Spleen (tissue), 7 donors: Measurements from ENCODE around the gene CPSF7.

Experiments used
- POLR2A ChIP-seq, 3 donors: fragments of 450-650 bp; IDR thresholded peaks; one replicate each; pipeline ENCODE4 v1.5.1; 2017; ENCODE audit warnings: antibody characterized with exemption in 3 of 3, mild to moderate bottlenecking in 1 of 3
- TF ChIP-seq, protein P1 (sequence below), 11 experiments: fragments of 200-600 bp in 7 of 11; fragments of 450-650 bp in 4 of 11; sonication (generic) in 4 of 11; IDR thresholded peaks in 8 of 11; conservative IDR thresholded peaks in 3 of 11; 1 replicate in 7 of 11; 2 replicates in 4 of 11; pipeline versions ENCODE4 v1.4.0 to v1.8.0; 2016 to 2021; ENCODE audit warnings: antibody characterized with exemption in 11 of 11, inconsistent platforms in 4 of 11, mild to moderate bottlenecking in 1 of 11
- donor health status: DM: no; HTN: no; CAD: no; lungs with moderate emphysema.
- donor health status: DM: no; HTN: no; CAD: no.
- donor health status: DM: no; HTN: no; CAD: no.

DNA sequence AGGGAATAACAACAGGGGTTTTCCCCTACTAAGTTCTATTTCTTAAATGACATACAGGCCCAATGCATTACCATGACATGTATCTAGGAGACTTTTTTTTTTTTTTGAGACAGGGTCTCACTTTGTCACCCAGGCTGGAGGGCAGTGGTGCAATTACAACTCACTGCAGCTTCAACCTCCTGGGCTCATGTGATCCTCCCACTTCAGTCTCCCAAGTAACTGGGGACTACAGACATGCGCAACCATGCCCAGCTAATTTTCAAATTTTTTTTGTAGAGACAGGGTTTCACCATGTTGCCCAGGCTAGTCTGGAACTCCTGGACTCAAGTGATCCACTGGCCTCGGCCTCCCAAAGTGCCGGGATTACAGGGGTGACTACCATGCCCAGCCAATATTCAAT lies 7.5 kb downstream of the CPSF7 start:
- TF ChIP-seq POLR2A (IDR thresholded peaks at IDR 0.05): no peak
- TF ChIP-seq, protein P1, sequence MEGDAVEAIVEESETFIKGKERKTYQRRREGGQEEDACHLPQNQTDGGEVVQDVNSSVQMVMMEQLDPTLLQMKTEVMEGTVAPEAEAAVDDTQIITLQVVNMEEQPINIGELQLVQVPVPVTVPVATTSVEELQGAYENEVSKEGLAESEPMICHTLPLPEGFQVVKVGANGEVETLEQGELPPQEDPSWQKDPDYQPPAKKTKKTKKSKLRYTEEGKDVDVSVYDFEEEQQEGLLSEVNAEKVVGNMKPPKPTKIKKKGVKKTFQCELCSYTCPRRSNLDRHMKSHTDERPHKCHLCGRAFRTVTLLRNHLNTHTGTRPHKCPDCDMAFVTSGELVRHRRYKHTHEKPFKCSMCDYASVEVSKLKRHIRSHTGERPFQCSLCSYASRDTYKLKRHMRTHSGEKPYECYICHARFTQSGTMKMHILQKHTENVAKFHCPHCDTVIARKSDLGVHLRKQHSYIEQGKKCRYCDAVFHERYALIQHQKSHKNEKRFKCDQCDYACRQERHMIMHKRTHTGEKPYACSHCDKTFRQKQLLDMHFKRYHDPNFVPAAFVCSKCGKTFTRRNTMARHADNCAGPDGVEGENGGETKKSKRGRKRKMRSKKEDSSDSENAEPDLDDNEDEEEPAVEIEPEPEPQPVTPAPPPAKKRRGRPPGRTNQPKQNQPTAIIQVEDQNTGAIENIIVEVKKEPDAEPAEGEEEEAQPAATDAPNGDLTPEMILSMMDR (IDR thresholded peaks at IDR 0.05 in 8 of 11, conservative IDR thresholded peaks at IDR 0.05 in 3 of 11): no peak
